HepG2 (cell line): ENCODE results near the gene CDS1. TPM values are rescaled to one million over a fixed set of nuclear protein-coding genes. Genes with fewer than 3 reads are reported as not detected.

Experiments
- ATAC-seq: fragments of 200-7000 bp; cut with Tn5 transposase; 3 replicates; pipeline ENCODE4 v1.9.1; 2020; ENCODE audit warnings: mild to moderate bottlenecking, moderate library complexity
- Bru-seq: library from RNA; stranded (reverse); fragments of 400-500 nt; gene quantifications from one replicate; lab custom pipeline; 2021; lab: Mats Ljungman, UMichigan
- BruChase-seq, 2 experiments: library from RNA; stranded (reverse); fragments of 400-500 nt; gene quantifications; one replicate each; lab custom pipeline; 2021; lab: Mats Ljungman, UMichigan
- BruUV-seq: library from RNA; stranded (reverse); fragments of 400-500 nt; replicated peaks from 2 replicates; lab custom pipeline; 2021; lab: Mats Ljungman, UMichigan
- CTCF ChIA-PET: fragments of 300-600 bp; formaldehyde crosslinking; extraction: SDS; loops from one replicate; lab custom pipeline; 2021; ENCODE audit warnings: low total read pairs, inconsistent platforms, low intra/inter-chr PET ratio; lab: Yijun Ruan, JAX
- POLR2A ChIA-PET: fragments of 350-600 bp; sonication (Branson Sonifier 250); formaldehyde crosslinking; loops from one replicate; lab custom pipeline; 2020; ENCODE audit warnings: antibody characterized with exemption, inconsistent platforms; lab: Yijun Ruan, JAX
- DNase-seq: peaks from one replicate; pipeline ENCODE4 v3.0.0-alpha.2; 2015; ENCODE audit warnings: low spot score
- FAIRE-seq: peaks from 3 replicates; lab custom pipeline; 2011; peaks lifted over from hg19 to GRCh38; lab: Jason Lieb, UNC
- H2AFZ ChIP-seq: one replicate; pipeline ENCODE4 v1.6.1; 2011; ENCODE audit warnings: low read length, inconsistent platforms
- H3K27ac ChIP-seq: fragments of 300-600 bp; 3 replicates; pipeline ENCODE4 v1.8.0; 2011; ENCODE audit warnings: mixed run types, mild to moderate bottlenecking, mixed read lengths, low read length, inconsistent platforms; ENCODE audit not compliant: insufficient read depth; ENCODE audit errors: extremely low read length
- H3K27me3 ChIP-seq, 2 experiments: fragments of 200-600 bp in 1 of 2; 2 replicates in 1 of 2; 3 replicates in 1 of 2; pipeline versions ENCODE4 v1.6.0 to v1.8.0; 2011; ENCODE audit warnings: low read length in 2 of 2, mild to moderate bottlenecking in 2 of 2, moderate library complexity in 2 of 2, inconsistent platforms in 1 of 2; ENCODE audit not compliant: insufficient read depth in 2 of 2, control insufficient read depth in 1 of 2
- H3K36me3 ChIP-seq, 2 experiments: fragments of 200-600 bp in 1 of 2; replicated peaks in 1 of 2; 2 replicates in 1 of 2; 3 replicates in 1 of 2; pipeline versions ENCODE4 v1.5.1 to v1.8.0; 2011; ENCODE audit warnings: low read length in 2 of 2, inconsistent platforms in 1 of 2; ENCODE audit not compliant: insufficient read depth in 2 of 2, control insufficient read depth in 1 of 2
- H3K4me1 ChIP-seq: 2 replicates; pipeline ENCODE4 v1.5.1; 2012; ENCODE audit warnings: low read length, inconsistent platforms; ENCODE audit not compliant: insufficient read depth
- H3K4me2 ChIP-seq: 2 replicates; pipeline ENCODE4 v1.6.0; 2011; ENCODE audit warnings: low read depth, low read length, inconsistent platforms
- H3K4me3 ChIP-seq, 3 experiments: fragments of 200-600 bp in 1 of 3; sonication (generic), shearing (Covaris generic) in 1 of 3; replicated peaks in 1 of 3; 2 replicates each; pipeline ENCODE4 v1.5.1; 2011 to 2016; ENCODE audit warnings: low read length in 3 of 3, inconsistent platforms in 2 of 3, low read depth in 2 of 3, mild to moderate bottlenecking in 2 of 3, control low read depth in 1 of 3, mixed read lengths in 1 of 3; ENCODE audit not compliant: insufficient read depth in 1 of 3
- H3K79me2 ChIP-seq: one replicate; pipeline ENCODE4 v1.6.1; 2011; ENCODE audit warnings: low read length, inconsistent platforms; ENCODE audit not compliant: insufficient read depth
- H3K9ac ChIP-seq: 2 replicates; pipeline ENCODE4 v1.6.0; 2011; ENCODE audit warnings: mild to moderate bottlenecking, low read depth, low read length, inconsistent platforms; ENCODE audit not compliant: insufficient read depth
- H3K9me3 ChIP-seq: 2 replicates; pipeline ENCODE4 v1.5.1; 2012; ENCODE audit warnings: mild to moderate bottlenecking, low read length
- H4K20me1 ChIP-seq: 2 replicates; pipeline ENCODE4 v1.6.0; 2011; ENCODE audit warnings: inconsistent platforms, mild to moderate bottlenecking, low read length, moderate library complexity; ENCODE audit not compliant: insufficient read depth
- ARHGAP35 ChIP-seq: sonication (generic); formaldehyde crosslinking; IDR thresholded peaks from 2 replicates; pipeline ENCODE4 v1.9.0; 2022; ENCODE audit warnings: mild to moderate bottlenecking, inconsistent platforms, moderate library complexity, missing genetic modification reagents, borderline replicate concordance
- EEA1 ChIP-seq: sonication (generic); formaldehyde crosslinking; IDR thresholded peaks from 2 replicates; pipeline ENCODE4 v1.5.1; 2020; ENCODE audit warnings: mild to moderate bottlenecking, missing genetic modification reagents, borderline replicate concordance
- KDM2A ChIP-seq: sonication (generic); formaldehyde crosslinking; IDR thresholded peaks from 2 replicates; pipeline ENCODE4 v1.4.0; 2020; ENCODE audit warnings: low read depth, missing genetic modification reagents, borderline replicate concordance
- PHF8 ChIP-seq: sonication (generic); formaldehyde crosslinking; IDR thresholded peaks from 2 replicates; pipeline ENCODE4 v1.5.0; 2020; ENCODE audit warnings: missing genetic modification reagents
- SALL1 ChIP-seq: sonication (generic); formaldehyde crosslinking; IDR thresholded peaks from 2 replicates; pipeline ENCODE4 v1.8.0; 2022; ENCODE audit warnings: mild to moderate bottlenecking, missing genetic modification reagents
- TBX2 ChIP-seq: sonication (generic); formaldehyde crosslinking; IDR thresholded peaks from 2 replicates; pipeline ENCODE4 v1.5.0; 2020; ENCODE audit warnings: missing genetic modification reagents, mild to moderate bottlenecking, borderline replicate concordance
- ZNF558 ChIP-seq: sonication (generic); formaldehyde crosslinking; IDR thresholded peaks from 2 replicates; pipeline ENCODE4 v1.9.0; 2022; ENCODE audit warnings: mild to moderate bottlenecking, missing genetic modification reagents, borderline replicate concordance
- WGBS: methylation state at CpG from one replicate; pipeline ENCODE4 v1.1.6; 2017; ENCODE audit warnings: low lambda C conversion rate; 5-methylcytosine and 5-hydroxymethylcytosine counted together
- in situ Hi-C: cut with HindIII; loops from 2 replicates; pipeline ENCODE4 v1.10.0; 2017; ENCODE audit warnings: low pct_unique_long_range_greater_than_20kb; ENCODE audit not compliant: extremely low pct_ligation_motif_present
- intact Hi-C: fragments of 100-400 bp; cut with micrococcal nuclease; formaldehyde crosslinking; loops from one replicate; pipeline ENCODE4 v1.10.0; 2022; ENCODE audit not compliant: unreplicated experiment
- long read RNA-seq, 2 experiments: library from RNA in 1 of 2; library from polyadenylated mRNA in 1 of 2; stranded (forward) in 1 of 2; unstranded in 1 of 2; transcript quantifications; one replicate each; pipeline ENCODE4 v2.0.0, GENCODE V29; 2019 to 2022
- polyA minus RNA-seq, 3 experiments: library from RNA; depleted of rRNA, polyadenylated mRNA; stranded (reverse); fragments of >200 nt; gene quantifications; 2 replicates each; pipeline ENCODE4 v1.2.3, GENCODE V29; 2011; ENCODE audit warnings: low replicate concordance in 1 of 3
- polyA plus RNA-seq, 8 experiments: library from polyadenylated mRNA; depleted of rRNA in 3 of 8; stranded (reverse) in 7 of 8; unstranded in 1 of 8; fragments of >200 nt; fragmentation: Illumina TruSeq in 4 of 8; extraction: Trizol in 4 of 8; gene quantifications; 2 replicates each; pipeline versions ENCODE4 v1.2.1 to v1.2.3, GENCODE V29; 2011 to 2016; ENCODE audit warnings: low read depth in 4 of 8, missing spikeins in 1 of 8, mixed read lengths in 1 of 8; ENCODE audit not compliant: insufficient read depth in 1 of 8
- total RNA-seq, 5 experiments: library from RNA; depleted of rRNA; stranded (reverse); fragments of >200 nt; fragmentation: Illumina TruSeq; extraction: Trizol; gene quantifications; 2 replicates each; pipeline ENCODE4 v1.2.3, GENCODE V29; 2016; ENCODE audit warnings: low read depth in 1 of 5
- TF ChIP-seq, protein P1 (sequence below): sonication (generic); formaldehyde crosslinking; IDR thresholded peaks from 2 replicates; pipeline ENCODE4 v1.5.0; 2020; ENCODE audit warnings: mild to moderate bottlenecking, missing genetic modification reagents, borderline replicate concordance
- TF ChIP-seq, protein P2 (sequence below): sonication (generic); formaldehyde crosslinking; IDR thresholded peaks from 2 replicates; pipeline ENCODE4 v1.5.1; 2020; ENCODE audit warnings: mild to moderate bottlenecking, missing genetic modification reagents, moderate library complexity

CDS1 gene
- 2.1 TPM in 2 replicates for total RNA-seq (2016; rRNA removed; fragmentation: Illumina TruSeq; extraction: Trizol)
- 0.40 and 0.44 TPM in 2 replicates for total RNA-seq (2016; cell fraction: cytosol; rRNA removed; fragmentation: Illumina TruSeq; extraction: Trizol; ENCODE audit: low read depth)
- total RNA-seq (2016; cell fraction: insoluble cytoplasmic fraction; rRNA removed; fragmentation: Illumina TruSeq; extraction: Trizol): 1.8 and 2.1 TPM in 2 replicates
- total RNA-seq (2016; cell fraction: membrane; rRNA removed; fragmentation: Illumina TruSeq; extraction: Trizol): 1.6 and 2.2 TPM in 2 replicates
- total RNA-seq (2016; cell fraction: nucleus; rRNA removed; fragmentation: Illumina TruSeq; extraction: Trizol): 3.1 and 3.2 TPM in 2 replicates
- 3.1 and 3.2 TPM in 2 replicates for polyA plus RNA-seq (2011; rRNA removed)
- 1.7 and 2.9 TPM in 2 replicates for polyA plus RNA-seq (2011; cell fraction: cytosol; rRNA removed)
- 1.4 and 1.8 TPM in 2 replicates for polyA plus RNA-seq (2011; cell fraction: nucleus; rRNA removed)
- polyA plus RNA-seq (2012): 1.7 and 1.8 TPM in 2 replicates
- 0.34 and 0.45 TPM in 2 replicates for polyA plus RNA-seq (2016; cell fraction: cytosol; fragmentation: Illumina TruSeq; extraction: Trizol; ENCODE audit: low read depth)
- polyA plus RNA-seq (2016; cell fraction: insoluble cytoplasmic fraction; fragmentation: Illumina TruSeq; extraction: Trizol; ENCODE audit: low read depth): 2.3 and 3.1 TPM in 2 replicates
- 1.3 and 1.5 TPM in 2 replicates for polyA plus RNA-seq (2016; cell fraction: membrane; fragmentation: Illumina TruSeq; extraction: Trizol; ENCODE audit: low read depth)
- 3.3 and 4.5 TPM in 2 replicates for polyA plus RNA-seq (2016; cell fraction: nucleus; fragmentation: Illumina TruSeq; extraction: Trizol; ENCODE audit: insufficient read depth, low read depth)
- polyA minus RNA-seq (2011; rRNA and poly(A)+ RNA removed; ENCODE audit: low replicate concordance): 1.4 and 5.8 TPM in 2 replicates
- polyA minus RNA-seq (2011; cell fraction: cytosol; rRNA and poly(A)+ RNA removed): 2.6 and 2.7 TPM in 2 replicates
- 3.3 and 4.0 TPM in 2 replicates for polyA minus RNA-seq (2011; cell fraction: nucleus; rRNA and poly(A)+ RNA removed)
- percentile 46 among the genes with signal in this experiment for Bru-seq, nascent RNA
- percentile 49 among the genes with signal in this experiment for BruChase-seq, experiment 1, labeled RNA remaining after a 6-hour chase
- percentile 45 among the genes with signal in this experiment for BruChase-seq, experiment 2, labeled RNA remaining after a 2-hour chase
- long read RNA-seq, experiment 1, full-length matches to known transcripts: 6 of 7 reads
- long read RNA-seq, experiment 1, partial matches to known transcripts: 0 of 7 reads
- long read RNA-seq, experiment 1, other reads (novel, unspliced or antisense): 1 of 7 reads
- long read RNA-seq, experiment 2, partial matches to known transcripts: 6 of 7 reads
- long read RNA-seq, experiment 2, other reads (novel, unspliced or antisense): 1 of 7 reads

DNA sequence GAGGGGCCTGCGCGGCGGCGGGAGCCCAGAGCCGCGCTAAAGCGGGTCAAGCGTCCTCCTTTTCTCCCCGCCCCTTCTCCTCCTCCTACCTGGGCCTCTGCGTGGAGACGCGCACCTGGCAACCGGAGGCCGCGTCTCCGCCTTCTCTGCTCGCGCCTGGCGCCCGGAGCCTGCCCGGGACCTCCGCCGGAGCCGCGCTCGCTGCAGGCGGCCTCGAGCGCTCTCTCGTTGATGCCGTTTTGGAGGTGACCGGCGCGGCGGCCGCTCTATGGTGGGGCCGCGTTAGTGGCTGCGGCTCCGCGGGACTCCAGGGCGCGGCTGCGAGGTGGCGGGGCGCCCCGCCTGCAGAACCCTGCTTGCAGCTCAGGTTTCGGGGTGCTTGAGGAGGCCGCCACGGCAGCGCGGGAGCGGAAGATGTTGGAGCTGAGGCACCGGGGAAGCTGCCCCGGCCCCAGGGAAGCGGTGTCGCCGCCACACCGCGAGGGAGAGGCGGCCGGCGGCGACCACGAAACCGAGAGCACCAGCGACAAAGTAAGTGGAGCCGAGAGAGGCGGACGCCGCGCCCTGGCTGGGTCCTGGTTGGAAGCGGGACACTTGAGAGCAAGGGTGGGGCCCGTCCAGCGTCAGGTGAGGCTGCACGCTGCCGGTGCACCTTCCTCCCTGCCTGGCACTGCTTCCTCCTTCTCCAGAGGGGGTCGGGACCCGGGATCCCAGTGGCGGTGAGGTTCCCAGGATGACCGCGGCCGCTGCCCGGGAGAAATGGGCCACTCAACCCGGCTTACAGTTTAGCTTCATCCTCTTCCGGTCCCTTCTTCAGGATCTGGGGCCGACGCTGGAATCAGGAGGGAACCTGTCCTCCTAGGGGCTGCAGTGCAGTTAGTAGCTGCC is at the start of gene CDS1:
TSS of gene CDS1 (plus strand) at position 140 of the 888 bp plus-strand sequence. CDS start at position 415, 275 bp downstream.
- Histone ChIP-seq H2AFZ (no peak within 1 kb of the TSS), H3K27me3 (peaks cover 2 to 21% of the 10 kb centered on the region in 2 experiments; a peak in 2 of 5 replicates), H3K79me2 (no peaks in the 10 kb centered on the region), H3K4me3 (peak within 1 kb of the TSS; percentile 71 to 84 (median 71)), H3K4me2 (peak within 1 kb of the TSS; percentile 95), H3K36me3 (no peaks in the 10 kb centered on the region), H3K9me3 (no peaks in the 10 kb centered on the region), H3K27ac (no peak within 1 kb of the TSS), H3K4me1 (peaks cover 36% of the 10 kb centered on the region), H3K9ac (peak within 1 kb of the TSS; percentile 61), H4K20me1 (no peaks in the 10 kb centered on the region)
- ChIA-PET CTCF (no interaction called here), POLR2A (no interaction called here)
- ATAC-seq (peak; percentile 73), FAIRE-seq (no peak), DNase-seq (no peak)
- BruUV-seq: no TSS peak
- intact Hi-C loops (loop anchor here (5.0 kb wide), 1 partner anchor 99 kb away; no protein-coding TSS in a partner anchor), in situ Hi-C loops (loop anchor here (5.0 to 10.0 kb wide), 2 partner anchors 124 to 382 kb away; partner anchors contain the start of gene WDFY3)
- 1% methylated on average over 12 of the region's 88 CpGs for WGBS
- TF ChIP-seq EEA1 (no peak), TBX2 (CRISPR knock-in tag) (peak; percentile 24; the same call in 1 of the 2 replicates), PHF8 (CRISPR knock-in tag) (0 out of 2 replicates have a peak, but pooled peaks have one; percentile 24), ZNF558 (0 out of 2 replicates have a peak, but pooled peaks have one; percentile 36), ARHGAP35 (CRISPR knock-in tag) (peak; percentile 45; the same call in 1 of the 2 replicates), KDM2A (CRISPR knock-in tag) (peak; percentile 43; the same call in 1 of the 2 replicates), SALL1 (CRISPR knock-in tag) (peak; percentile 6; the same call in 1 of the 2 replicates)
- TF ChIP-seq, protein P1, sequence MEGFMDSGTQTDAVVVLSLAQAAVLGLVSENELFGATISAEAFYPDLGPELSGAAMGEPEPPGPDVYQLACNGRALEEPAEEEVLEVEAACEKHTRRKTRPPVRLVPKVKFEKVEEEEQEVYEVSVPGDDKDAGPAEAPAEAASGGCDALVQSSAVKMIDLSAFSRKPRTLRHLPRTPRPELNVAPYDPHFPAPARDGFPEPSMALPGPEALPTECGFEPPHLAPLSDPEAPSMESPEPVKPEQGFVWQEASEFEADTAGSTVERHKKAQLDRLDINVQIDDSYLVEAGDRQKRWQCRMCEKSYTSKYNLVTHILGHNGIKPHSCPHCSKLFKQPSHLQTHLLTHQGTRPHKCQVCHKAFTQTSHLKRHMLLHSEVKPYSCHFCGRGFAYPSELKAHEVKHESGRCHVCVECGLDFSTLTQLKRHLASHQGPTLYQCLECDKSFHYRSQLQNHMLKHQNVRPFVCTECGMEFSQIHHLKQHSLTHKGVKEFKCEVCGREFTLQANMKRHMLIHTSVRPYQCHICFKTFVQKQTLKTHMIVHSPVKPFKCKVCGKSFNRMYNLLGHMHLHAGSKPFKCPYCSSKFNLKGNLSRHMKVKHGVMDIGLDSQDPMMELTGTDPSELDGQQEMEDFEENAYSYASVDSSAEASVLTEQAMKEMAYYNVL (CRISPR knock-in tag): peak; percentile 19; the same call in 1 of the 2 replicates
- TF ChIP-seq, protein P2, sequence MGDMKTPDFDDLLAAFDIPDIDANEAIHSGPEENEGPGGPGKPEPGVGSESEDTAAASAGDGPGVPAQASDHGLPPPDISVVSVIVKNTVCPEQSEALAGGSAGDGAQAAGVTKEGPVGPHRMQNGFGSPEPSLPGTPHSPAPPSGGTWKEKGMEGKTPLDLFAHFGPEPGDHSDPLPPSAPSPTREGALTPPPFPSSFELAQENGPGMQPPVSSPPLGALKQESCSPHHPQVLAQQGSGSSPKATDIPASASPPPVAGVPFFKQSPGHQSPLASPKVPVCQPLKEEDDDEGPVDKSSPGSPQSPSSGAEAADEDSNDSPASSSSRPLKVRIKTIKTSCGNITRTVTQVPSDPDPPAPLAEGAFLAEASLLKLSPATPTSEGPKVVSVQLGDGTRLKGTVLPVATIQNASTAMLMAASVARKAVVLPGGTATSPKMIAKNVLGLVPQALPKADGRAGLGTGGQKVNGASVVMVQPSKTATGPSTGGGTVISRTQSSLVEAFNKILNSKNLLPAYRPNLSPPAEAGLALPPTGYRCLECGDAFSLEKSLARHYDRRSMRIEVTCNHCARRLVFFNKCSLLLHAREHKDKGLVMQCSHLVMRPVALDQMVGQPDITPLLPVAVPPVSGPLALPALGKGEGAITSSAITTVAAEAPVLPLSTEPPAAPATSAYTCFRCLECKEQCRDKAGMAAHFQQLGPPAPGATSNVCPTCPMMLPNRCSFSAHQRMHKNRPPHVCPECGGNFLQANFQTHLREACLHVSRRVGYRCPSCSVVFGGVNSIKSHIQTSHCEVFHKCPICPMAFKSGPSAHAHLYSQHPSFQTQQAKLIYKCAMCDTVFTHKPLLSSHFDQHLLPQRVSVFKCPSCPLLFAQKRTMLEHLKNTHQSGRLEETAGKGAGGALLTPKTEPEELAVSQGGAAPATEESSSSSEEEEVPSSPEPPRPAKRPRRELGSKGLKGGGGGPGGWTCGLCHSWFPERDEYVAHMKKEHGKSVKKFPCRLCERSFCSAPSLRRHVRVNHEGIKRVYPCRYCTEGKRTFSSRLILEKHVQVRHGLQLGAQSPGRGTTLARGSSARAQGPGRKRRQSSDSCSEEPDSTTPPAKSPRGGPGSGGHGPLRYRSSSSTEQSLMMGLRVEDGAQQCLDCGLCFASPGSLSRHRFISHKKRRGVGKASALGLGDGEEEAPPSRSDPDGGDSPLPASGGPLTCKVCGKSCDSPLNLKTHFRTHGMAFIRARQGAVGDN (CRISPR knock-in tag): peak; percentile 71
